ENCODE results near the gene ZNF484.
"Not testable (repeated sequence)": the region's sequence is repeated elsewhere in the genome, so short reads cannot be mapped to it uniquely, and the experiment has no call there.

GRCh38 chr9:92838411-92838810 lies 39.4 kb downstream of the ZNF484 start:
- not testable (repeated sequence) for TF ChIP-seq CTCF (conservative IDR thresholded peaks at IDR 0.05; ENCODE audit: low read depth, low read length); EZH2 (IDR thresholded peaks at IDR 0.05; ENCODE audit: borderline replicate concordance, low read depth, low read length, poor library complexity, severe bottlenecking)

All from A673 (cell line).